H1 (cell line): ENCODE data around the gene MAPK1. TPM values are rescaled to one million over a fixed set of nuclear protein-coding genes. Genes with fewer than 3 reads are reported as not detected.

Experiments
- CTCF ChIA-PET: fragments of 300-600 bp; sonication (Branson Sonifier 250); formaldehyde crosslinking; loops from one replicate; lab custom pipeline; 2021; ENCODE audit not compliant: partially characterized antibody; lab: Charles Lee
- POLR2A ChIA-PET: fragments of 300-600 bp; sonication (Branson Sonifier 250); formaldehyde crosslinking; loops from one replicate; lab custom pipeline; 2021; ENCODE audit warnings: inconsistent platforms; ENCODE audit not compliant: partially characterized antibody; lab: Charles Lee
- DNase-seq, 2 experiments: peaks; one replicate each; pipeline versions ENCODE4 v3.0.0 to v3.0.0-alpha.2; 2010 to 2022; ENCODE audit warnings: low spot score in 2 of 2, low read depth in 1 of 2, mixed read lengths in 1 of 2
- FAIRE-seq: peaks from 2 replicates; lab custom pipeline; 2011; peaks lifted over from hg19 to GRCh38; lab: Jason Lieb, UNC
- H2AFZ ChIP-seq: 2 replicates; pipeline ENCODE4 v1.8.1; 2012; ENCODE audit warnings: low read length, inconsistent platforms
- H2AK5ac ChIP-seq: 2 replicates; pipeline ENCODE4 v1.6.1; 2013; ENCODE audit warnings: low read depth, low read length
- H2BK120ac ChIP-seq: replicated peaks from 2 replicates; pipeline ENCODE3; 2013; ENCODE audit warnings: low read depth, low read length, inconsistent platforms
- H2BK12ac ChIP-seq: 2 replicates; pipeline ENCODE4 v1.6.1; 2013; ENCODE audit warnings: low read depth, low read length
- H2BK15ac ChIP-seq: 2 replicates; pipeline ENCODE4 v1.6.1; 2013; ENCODE audit warnings: low read length
- H2BK20ac ChIP-seq: 2 replicates; pipeline ENCODE4 v1.6.1; 2013; ENCODE audit warnings: low read length
- H2BK5ac ChIP-seq: 2 replicates; pipeline ENCODE4 v1.6.1; 2013; ENCODE audit warnings: low read depth, low read length
- H3K14ac ChIP-seq: 2 replicates; pipeline ENCODE4 v1.6.1; 2013; ENCODE audit warnings: inconsistent platforms; ENCODE audit not compliant: insufficient read length
- H3K18ac ChIP-seq: 2 replicates; pipeline ENCODE4 v1.6.1; 2013; ENCODE audit warnings: low read length; ENCODE audit errors: extremely low read depth
- H3K23ac ChIP-seq: 2 replicates; pipeline ENCODE4 v1.6.1; 2013; ENCODE audit warnings: inconsistent platforms; ENCODE audit not compliant: insufficient read length
- H3K23me2 ChIP-seq: 2 replicates; pipeline ENCODE4 v1.6.1; 2013; ENCODE audit warnings: low read depth, low read length
- H3K27ac ChIP-seq: 2 replicates; pipeline ENCODE4 v1.6.1; 2011; ENCODE audit warnings: low read depth, low read length, inconsistent platforms
- H3K27me3 ChIP-seq, 4 experiments: replicated peaks in 1 of 4; 1 replicate in 1 of 4; 2 replicates in 3 of 4; pipeline versions ENCODE4 v1.6.1 to v1.8.1; 2011 to 2013; ENCODE audit warnings: low read length in 3 of 4, mild to moderate bottlenecking in 3 of 4, inconsistent platforms in 2 of 4, mixed read lengths in 2 of 4, moderate library complexity in 1 of 4; ENCODE audit not compliant: control insufficient read depth in 3 of 4, insufficient read depth in 3 of 4; ENCODE audit errors: extremely low read depth in 1 of 4
- H3K36me3 ChIP-seq, 4 experiments: 2 replicates each; pipeline versions ENCODE4 v1.6.1 to v1.8.1; 2011 to 2013; ENCODE audit warnings: mild to moderate bottlenecking in 4 of 4, low read length in 3 of 4, moderate library complexity in 2 of 4, control low read depth in 1 of 4, inconsistent platforms in 1 of 4; ENCODE audit not compliant: insufficient read depth in 4 of 4, control insufficient read depth in 2 of 4
- H3K4ac ChIP-seq: replicated peaks from 2 replicates; pipeline ENCODE3; 2013; ENCODE audit warnings: low read length, low read depth, mixed read lengths, inconsistent platforms; ENCODE audit not compliant: insufficient read length
- H3K4me1 ChIP-seq, 4 experiments: replicated peaks in 1 of 4; 1 replicate in 1 of 4; 2 replicates in 3 of 4; pipeline versions ENCODE4 v1.6.1 to v1.8.1; 2011 to 2013; ENCODE audit warnings: low read length in 3 of 4, inconsistent platforms in 2 of 4, mixed read lengths in 1 of 4; ENCODE audit not compliant: insufficient read depth in 4 of 4, control insufficient read depth in 3 of 4
- H3K4me2 ChIP-seq, 2 experiments: 2 replicates each; pipeline versions ENCODE4 v1.6.1 to v1.8.1; 2011 to 2013; ENCODE audit warnings: low read depth in 2 of 2, low read length in 2 of 2, control low read depth in 1 of 2, inconsistent platforms in 1 of 2, mild to moderate bottlenecking in 1 of 2; ENCODE audit not compliant: insufficient read depth in 1 of 2
- H3K4me3 ChIP-seq, 4 experiments: fragments of 200-600, 300-600 bp in 1 of 4; sonication (generic), shearing (Covaris generic), sonication (Bioruptor Twin) in 1 of 4; 2 replicates each; pipeline versions ENCODE4 v1.5.1 to v1.8.1; 2011 to 2016; ENCODE audit warnings: low read length in 4 of 4, low read depth in 3 of 4, control low read depth in 2 of 4, inconsistent platforms in 2 of 4, mild to moderate bottlenecking in 2 of 4, mixed read lengths in 1 of 4, moderate library complexity in 1 of 4; ENCODE audit not compliant: insufficient read depth in 2 of 4; ENCODE audit errors: extremely low read depth in 1 of 4
- H3K56ac ChIP-seq: replicated peaks from 2 replicates; pipeline ENCODE3; 2013; ENCODE audit warnings: low read depth, mild to moderate bottlenecking, mixed read lengths, low read length, inconsistent platforms; ENCODE audit not compliant: insufficient read length
- H3K79me1 ChIP-seq: 2 replicates; pipeline ENCODE4 v1.6.1; 2013; ENCODE audit warnings: low read depth, low read length, control low read depth
- H3K79me2 ChIP-seq, 2 experiments: 2 replicates each; pipeline versions ENCODE4 v1.6.1 to v1.8.1; 2012 to 2013; ENCODE audit warnings: low read length in 2 of 2, mild to moderate bottlenecking in 2 of 2, inconsistent platforms in 1 of 2; ENCODE audit not compliant: insufficient read depth in 2 of 2, control insufficient read depth in 1 of 2
- H3K9ac ChIP-seq, 4 experiments: replicated peaks in 1 of 4; 1 replicate in 1 of 4; 2 replicates in 3 of 4; pipeline versions ENCODE4 v1.6.1 to v1.8.1; 2011 to 2013; ENCODE audit warnings: low read depth in 3 of 4, low read length in 3 of 4, control low read depth in 2 of 4, mild to moderate bottlenecking in 2 of 4, moderate library complexity in 2 of 4, inconsistent platforms in 1 of 4; ENCODE audit errors: extremely low read depth in 1 of 4
- H3K9me3 ChIP-seq, 2 experiments: 2 replicates each; pipeline versions ENCODE4 v1.6.1 to v1.8.1; 2012 to 2013; ENCODE audit warnings: mild to moderate bottlenecking in 2 of 2, moderate library complexity in 2 of 2, control low read depth in 1 of 2, inconsistent platforms in 1 of 2, low read depth in 1 of 2, low read length in 1 of 2, mixed read lengths in 1 of 2; ENCODE audit not compliant: insufficient read depth in 2 of 2
- H4K20me1 ChIP-seq, 2 experiments: replicated peaks in 1 of 2; 2 replicates each; pipeline versions ENCODE3 to v1.8.1; 2011 to 2013; ENCODE audit warnings: inconsistent platforms in 2 of 2, low read length in 2 of 2, mild to moderate bottlenecking in 1 of 2; ENCODE audit not compliant: insufficient read depth in 2 of 2, control insufficient read depth in 1 of 2
- H4K5ac ChIP-seq: 2 replicates; pipeline ENCODE4 v1.6.1; 2013; ENCODE audit warnings: low read length, low read depth, mixed read lengths, inconsistent platforms; ENCODE audit not compliant: insufficient read length
- H4K8ac ChIP-seq: 2 replicates; pipeline ENCODE4 v1.8.0; 2013; ENCODE audit warnings: mild to moderate bottlenecking, moderate library complexity, low read length, inconsistent platforms; ENCODE audit not compliant: insufficient read depth; ENCODE audit errors: extremely low read depth
- H4K91ac ChIP-seq: replicated peaks from 2 replicates; pipeline ENCODE3; 2013; ENCODE audit warnings: low read length, mixed read lengths, inconsistent platforms; ENCODE audit not compliant: insufficient read length
- BRCA1 ChIP-seq: IDR thresholded peaks from 2 replicates; pipeline ENCODE4 v1.6.1; 2012; ENCODE audit warnings: low read depth, low read length, improper control_type of control experiment
- CBX8 ChIP-seq: fragments of 300-800, 300-1000 bp; sonication (generic); IDR thresholded peaks from 2 replicates; pipeline ENCODE4 v1.7.1; 2016; ENCODE audit warnings: low read depth, low read length, borderline replicate concordance
- CHD1 ChIP-seq: IDR thresholded peaks from 2 replicates; pipeline ENCODE4 v1.6.1; 2012; ENCODE audit warnings: low read depth, low read length, improper control_type of control experiment
- CREB1 ChIP-seq: IDR thresholded peaks from 2 replicates; pipeline ENCODE4 v1.6.1; 2012; ENCODE audit warnings: inconsistent platforms
- EZH2 ChIP-seq: fragments of 200-600 bp; sonication (generic); IDR thresholded peaks from 2 replicates; pipeline ENCODE4 v1.7.1; 2012; ENCODE audit warnings: low read depth, mild to moderate bottlenecking, moderate library complexity, low read length, inconsistent platforms; ENCODE audit not compliant: severe bottlenecking
- FOSL1 ChIP-seq: IDR thresholded peaks from 2 replicates; pipeline ENCODE4 v1.6.1; 2011; ENCODE audit warnings: mild to moderate bottlenecking, low read depth, low read length, moderate library complexity; ENCODE audit not compliant: insufficient read depth
- HDAC6 ChIP-seq: IDR thresholded peaks from one replicate; pipeline ENCODE4 v1.7.1; 2012; ENCODE audit warnings: low read depth, mild to moderate bottlenecking, inconsistent platforms, low read length, moderate library complexity
- NANOG ChIP-seq: IDR thresholded peaks from 2 replicates; pipeline ENCODE4 v1.6.1; 2011; ENCODE audit warnings: low read length, low read depth, mild to moderate bottlenecking, inconsistent platforms; ENCODE audit not compliant: insufficient read depth, poor library complexity, severe bottlenecking
- POLR2AphosphoS5 ChIP-seq: IDR thresholded peaks from 2 replicates; pipeline ENCODE4 v1.6.1; 2011; ENCODE audit warnings: low read depth, low read length
- RFX5 ChIP-seq: IDR thresholded peaks from 2 replicates; pipeline ENCODE4 v1.6.1; 2011; ENCODE audit warnings: low read depth, low read length, improper control_type of control experiment, borderline replicate concordance
- RXRA ChIP-seq: IDR thresholded peaks from 2 replicates; pipeline ENCODE4 v1.6.1; 2011; ENCODE audit warnings: low read depth, mild to moderate bottlenecking, low read length, moderate library complexity; ENCODE audit not compliant: insufficient read depth
- SIN3A ChIP-seq, 2 experiments: IDR thresholded peaks in 1 of 2; conservative IDR thresholded peaks in 1 of 2; 2 replicates each; pipeline ENCODE4 v1.6.1; 2011 to 2012; ENCODE audit warnings: low read length in 2 of 2, improper control_type of control experiment in 1 of 2, low read depth in 1 of 2, mild to moderate bottlenecking in 1 of 2
- SIRT6 ChIP-seq: IDR thresholded peaks from one replicate; pipeline ENCODE4 v1.7.1; 2012; ENCODE audit warnings: low read length, inconsistent platforms
- YY1 ChIP-seq: IDR thresholded peaks from 2 replicates; pipeline ENCODE4 v1.6.1; 2011; ENCODE audit warnings: low read depth, mild to moderate bottlenecking, low read length
- WGBS, 2 experiments: shearing (Covaris generic) in 1 of 2; methylation state at CpG; one replicate each; pipeline versions ENCODE4 v1.1.6 to v1.1.7; 2013 to 2015; ENCODE audit warnings: low lambda C conversion rate in 2 of 2, mixed read lengths in 2 of 2, inconsistent platforms in 1 of 2, low coverage in 1 of 2, missing lambda C conversion rate in 1 of 2; ENCODE audit not compliant: insufficient replicate concordance in 2 of 2, insufficient coverage in 1 of 2, insufficient read length in 1 of 2; ENCODE audit errors: extremely low coverage in 1 of 2, missing lambda C conversion rate in 1 of 2; 5-methylcytosine and 5-hydroxymethylcytosine counted together
- polyA plus RNA-seq, 7 experiments: library from polyadenylated mRNA; depleted of rRNA in 3 of 7; stranded (reverse) in 5 of 7; unstranded in 2 of 7; fragments of >200 nt in 5 of 7; fragments of 200-250 nt in 2 of 7; gene quantifications; 1 replicate in 5 of 7; 2 replicates in 1 of 7; 4 replicates in 1 of 7; pipeline versions ENCODE4 v1.2.1 to v1.2.3, GENCODE V29; 2011 to 2013; ENCODE audit warnings: missing spikeins in 2 of 7, mixed read lengths in 2 of 7
- total RNA-seq: library from RNA; stranded (reverse); fragmentation: NEBNext Ultra II Directional; extraction: Animal tissue kit (Norgen Biotek cat#: 25700); gene quantifications from 2 replicates; pipeline ENCODE4 v1.2.1, GENCODE V29; 2021
- TF ChIP-seq, protein P1 (sequence below): IDR thresholded peaks from 2 replicates; pipeline ENCODE4 v1.6.1; 2012; ENCODE audit warnings: inconsistent platforms

MAPK1 gene
- total and polyA plus RNA-seq, 2 of the 8 experiments (the other 6 are each of a cell fraction or from before 2014, with no cell fraction given) = 28.1 to 101 TPM

DNA sequence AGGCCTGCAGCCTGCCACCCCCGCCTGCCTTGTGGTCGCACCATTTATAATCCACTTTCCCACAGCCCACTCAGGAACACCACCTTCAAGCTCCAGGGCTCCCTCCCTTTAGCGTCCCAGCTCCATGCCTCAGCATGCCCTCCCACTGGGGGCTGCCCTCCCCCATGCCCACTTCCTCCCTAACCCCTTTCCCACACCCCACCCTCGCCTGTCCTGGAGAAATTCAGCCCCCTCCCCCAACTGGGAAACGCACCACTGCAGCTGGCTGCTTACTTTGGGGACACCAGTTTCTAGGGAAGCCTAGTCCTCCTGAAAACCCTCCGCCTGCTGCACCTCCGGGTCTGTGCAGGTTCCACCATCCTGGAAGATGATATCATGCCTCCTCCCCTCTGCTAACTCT, 128.5 kb downstream of the MAPK1 start:
- no peak overlapping the region for H3K9ac ChIP-seq
- TF ChIP-seq SIRT6 (no peak), EZH2 (no peak), POLR2AphosphoS5 (no peak), CBX8 (no peak), HDAC6 (no peak), YY1 (no peak), BRCA1 (no peak), RFX5 (no peak), CHD1 (no peak), SIN3A (conservative IDR thresholded peaks at IDR 0.05 in 1 of 2, IDR thresholded peaks at IDR 0.05 in 1 of 2; ENCODE audit: low read depth in 1 of 2, low read length in 2 of 2) (no peak), FOSL1 (no peak), RXRA (no peak), NANOG (no peak), CREB1 (no peak)
- TF ChIP-seq, protein P1, sequence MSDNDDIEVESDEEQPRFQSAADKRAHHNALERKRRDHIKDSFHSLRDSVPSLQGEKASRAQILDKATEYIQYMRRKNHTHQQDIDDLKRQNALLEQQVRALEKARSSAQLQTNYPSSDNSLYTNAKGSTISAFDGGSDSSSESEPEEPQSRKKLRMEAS = no peak
- no peak overlapping the region for H4K5ac ChIP-seq
- DNase-seq (no peak), FAIRE-seq (no peak)
- H3K27ac ChIP-seq = no peak overlapping the region
- H3K23me2 ChIP-seq = peaks cover 7% of the 10 kb centered on the region; the same call in 1 of the 2 replicates
- peaks cover 0 to 15% (median 6%) of the 10 kb centered on the region in 4 experiments; a peak in 2 of 7 replicates for H3K27me3 ChIP-seq
- H4K20me1 ChIP-seq = no peaks in the 10 kb centered on the region
- no peak overlapping the region for H3K56ac ChIP-seq
- H3K18ac ChIP-seq = no peak overlapping the region
- H3K79me1 ChIP-seq = no peaks in the 10 kb centered on the region
- H3K14ac ChIP-seq = no peak overlapping the region
- H2BK5ac ChIP-seq = no peak overlapping the region
- peak overlapping the region; percentile 46; the same call in 1 of the 2 replicates for H2BK12ac ChIP-seq
- no peak overlapping the region for H2BK15ac ChIP-seq
- no peak overlapping the region for H3K4me2 ChIP-seq
- H4K91ac ChIP-seq = no peak overlapping the region
- no peak overlapping the region for H3K4ac ChIP-seq
- H2BK20ac ChIP-seq = no peak overlapping the region
- WGBS, 2 experiments = 71% methylated on average over 7 of the region's 7 CpGs; no CpG with 5 or more reads in 1 of the 2 experiments
- ChIA-PET POLR2A (no interaction called here), CTCF (no interaction called here)
- no peak overlapping the region for H2BK120ac ChIP-seq
- H3K4me1 ChIP-seq = peaks cover 0 to 6% (median 3%) of the 10 kb centered on the region in 4 experiments; a peak in 3 of 7 replicates
- no peaks in the 10 kb centered on the region for H3K9me3 ChIP-seq
- H4K8ac ChIP-seq = no peak overlapping the region
- H3K4me3 ChIP-seq = no peak overlapping the region
- no peaks in the 10 kb centered on the region for H3K36me3 ChIP-seq
- H2AFZ ChIP-seq = no peak overlapping the region; the same call in 1 of the 2 replicates
- no peak overlapping the region for H2AK5ac ChIP-seq
- H3K79me2 ChIP-seq = no peaks in the 10 kb centered on the region
- H3K23ac ChIP-seq = no peak overlapping the region
